GM18867 (cell line): ENCODE results near the gene TMEM87A.
"Not testable (repeated sequence)": the region's sequence is repeated elsewhere in the genome, so short reads cannot be mapped to it uniquely, and the experiment has no call there.

ENCODE experiments used
- ATAC-seq: cut with Tn5 transposase; IDR thresholded peaks from one replicate; pipeline ENCODE4 v1.9.1; 2021; ENCODE audit warnings: mild to moderate bottlenecking, moderate library complexity; ENCODE audit not compliant: unreplicated experiment

Gene TMEM87A, protein sequence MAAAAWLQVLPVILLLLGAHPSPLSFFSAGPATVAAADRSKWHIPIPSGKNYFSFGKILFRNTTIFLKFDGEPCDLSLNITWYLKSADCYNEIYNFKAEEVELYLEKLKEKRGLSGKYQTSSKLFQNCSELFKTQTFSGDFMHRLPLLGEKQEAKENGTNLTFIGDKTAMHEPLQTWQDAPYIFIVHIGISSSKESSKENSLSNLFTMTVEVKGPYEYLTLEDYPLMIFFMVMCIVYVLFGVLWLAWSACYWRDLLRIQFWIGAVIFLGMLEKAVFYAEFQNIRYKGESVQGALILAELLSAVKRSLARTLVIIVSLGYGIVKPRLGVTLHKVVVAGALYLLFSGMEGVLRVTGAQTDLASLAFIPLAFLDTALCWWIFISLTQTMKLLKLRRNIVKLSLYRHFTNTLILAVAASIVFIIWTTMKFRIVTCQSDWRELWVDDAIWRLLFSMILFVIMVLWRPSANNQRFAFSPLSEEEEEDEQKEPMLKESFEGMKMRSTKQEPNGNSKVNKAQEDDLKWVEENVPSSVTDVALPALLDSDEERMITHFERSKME

GRCh38 chr15:42272939-42273899, at the start of gene TMEM87A, which contains the start of gene GANC:
Gene TMEM87A, minus strand, starts transcription at chr15:42273433. Its CDS starts 35 bp downstream, at chr15:42273398.
Gene GANC, plus strand, starts transcription at chr15:42273201. Its CDS starts 1,281 bp downstream, at chr15:42274482.
- ATAC-seq = peak; percentile 86

GRCh38 chr15:42319206-42319605, 46.0 kb upstream of the TMEM87A start:
- no peak for ATAC-seq

DNA sequence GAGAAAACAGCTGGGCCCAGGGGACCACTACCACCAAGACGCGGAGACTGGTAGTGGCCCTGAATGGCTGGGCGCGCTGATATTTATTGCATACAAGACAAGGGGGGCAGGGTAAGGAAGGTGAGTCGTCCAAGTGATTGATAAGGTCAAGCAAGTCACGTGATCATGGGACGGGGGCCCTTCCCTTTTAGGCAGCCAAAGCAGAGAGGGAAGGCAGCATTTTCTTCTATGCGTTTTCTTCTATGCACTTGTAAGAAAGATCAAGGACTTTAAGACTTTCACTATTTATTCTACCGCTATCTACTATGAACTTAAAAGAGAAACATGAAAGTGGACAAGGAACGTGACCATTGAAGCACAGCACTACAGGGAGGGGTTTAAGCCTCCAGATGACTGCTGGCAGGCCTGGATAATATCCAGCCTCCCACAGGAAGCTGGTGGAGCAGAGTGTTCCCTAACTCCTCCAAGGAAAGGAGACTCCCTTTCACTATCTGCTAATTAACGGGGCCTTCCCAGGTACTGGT, 43.1 kb upstream of the TMEM87A start:
- not testable (repeated sequence) for ATAC-seq

DNA sequence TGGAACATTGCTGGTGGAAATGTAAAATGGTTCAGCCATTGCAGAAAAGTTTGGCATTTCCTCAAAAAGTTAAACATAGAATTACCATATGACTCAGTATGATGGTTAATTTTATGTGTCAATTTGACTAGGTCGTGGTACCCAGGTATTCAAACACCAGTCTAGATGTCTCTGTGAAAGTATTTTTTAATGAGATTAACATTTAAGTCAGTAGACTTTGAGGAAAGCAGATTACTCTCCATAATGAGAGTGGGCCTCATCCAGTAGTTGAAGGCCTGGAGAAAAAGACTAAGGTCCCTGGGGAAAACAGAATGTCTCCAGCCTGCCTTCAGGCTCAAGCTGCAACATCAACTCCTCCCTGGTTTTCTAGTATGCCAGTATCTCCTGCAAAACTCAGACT, 42.3 kb upstream of the TMEM87A start:
- ATAC-seq = no peak

DNA sequence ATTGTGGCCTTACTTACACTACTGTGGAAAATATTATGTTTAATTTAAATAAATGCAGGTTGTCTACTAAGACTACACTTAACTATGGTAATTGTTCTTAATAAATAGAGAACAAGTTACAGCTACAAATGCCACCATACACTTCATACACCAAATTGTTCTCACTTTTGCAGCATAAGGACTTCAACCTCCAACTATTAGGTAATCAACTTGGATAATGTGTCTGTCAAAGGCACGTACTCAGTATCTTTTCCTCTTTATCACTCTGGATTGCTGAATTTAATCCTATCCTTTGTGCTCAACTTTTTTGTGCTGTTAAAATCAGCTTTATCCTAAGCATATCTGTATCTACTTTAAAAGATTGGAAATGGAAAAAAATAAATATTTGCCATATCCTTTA, 41.6 kb upstream of the TMEM87A start:
- ATAC-seq = no peak

GRCh38 chr15:42313463-42313862, 40.2 kb upstream of the TMEM87A start:
- ATAC-seq = no peak

DNA sequence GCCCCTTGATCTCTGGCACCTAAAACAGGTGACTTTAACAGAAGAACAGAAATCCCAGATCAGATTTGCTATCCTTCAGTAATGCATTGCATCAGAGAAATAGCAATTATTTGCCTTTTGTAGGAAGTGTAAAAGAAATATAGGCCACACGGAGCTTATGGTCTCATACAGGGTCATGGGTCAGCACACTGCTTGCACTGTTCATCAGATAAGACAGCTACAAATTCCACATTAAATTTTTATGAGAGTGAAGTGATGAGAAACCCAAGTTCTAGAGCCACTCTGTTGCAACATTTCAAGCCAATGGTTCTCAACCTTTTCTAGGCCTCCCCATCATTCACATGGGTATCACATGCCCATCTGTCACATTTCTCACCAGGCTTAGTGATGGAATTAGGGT, 33.4 kb upstream of the TMEM87A start:
- no peak for ATAC-seq

- ATAC-seq = not testable (repeated sequence)
Observed at GRCh38 chr15:42301004-42301403, 27.8 kb upstream of the TMEM87A start.

DNA sequence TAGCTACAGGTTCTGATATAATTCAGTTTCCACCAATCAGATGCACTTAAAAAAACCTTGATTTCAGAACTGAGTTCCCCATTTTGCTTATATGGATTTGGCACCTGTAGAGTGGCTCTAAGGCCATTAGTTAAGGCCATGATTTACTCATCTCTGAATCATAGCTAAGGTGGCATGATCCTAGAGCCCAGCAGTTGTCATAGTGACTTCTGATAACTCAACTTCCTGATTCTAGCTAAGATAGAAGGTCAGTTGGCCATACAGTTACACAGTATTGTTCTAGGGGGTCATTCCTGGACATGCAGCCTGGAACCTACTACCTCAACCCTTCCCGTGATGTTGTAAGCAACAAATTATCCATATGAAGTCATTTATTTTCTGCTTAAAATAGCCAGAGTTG, 15.9 kb upstream of the TMEM87A start:
- ATAC-seq = no peak

GRCh38 chr15:42287931-42288330, 14.7 kb upstream of the TMEM87A start:
- ATAC-seq = no peak

DNA sequence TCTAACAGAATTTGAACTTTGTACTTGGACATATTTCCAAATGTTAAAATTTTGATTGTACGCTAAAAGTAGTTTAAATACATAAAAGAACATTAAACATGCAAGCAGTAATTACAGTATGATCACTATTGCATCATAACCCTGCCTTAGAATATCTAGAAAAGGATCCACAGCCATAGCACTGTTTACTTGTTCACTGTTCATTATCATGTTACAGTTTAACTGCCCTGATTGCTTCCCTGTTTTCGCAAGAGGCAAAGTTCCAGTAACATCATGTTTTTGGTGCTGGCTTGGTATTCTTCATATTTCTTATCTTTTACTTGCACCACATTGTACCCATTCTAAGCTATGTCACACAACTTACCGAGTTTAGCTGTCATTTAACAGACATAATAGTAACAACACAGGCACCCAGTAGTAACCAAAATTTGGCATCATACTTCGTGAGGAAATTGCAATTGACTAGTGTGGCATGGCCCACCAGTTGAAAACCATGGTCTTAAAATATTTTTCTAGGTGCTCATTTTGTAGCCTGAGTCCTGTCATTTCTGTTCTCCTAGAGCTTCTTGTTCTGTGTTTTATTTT, 13.3 kb upstream of the TMEM87A start:
- ATAC-seq = no peak

DNA sequence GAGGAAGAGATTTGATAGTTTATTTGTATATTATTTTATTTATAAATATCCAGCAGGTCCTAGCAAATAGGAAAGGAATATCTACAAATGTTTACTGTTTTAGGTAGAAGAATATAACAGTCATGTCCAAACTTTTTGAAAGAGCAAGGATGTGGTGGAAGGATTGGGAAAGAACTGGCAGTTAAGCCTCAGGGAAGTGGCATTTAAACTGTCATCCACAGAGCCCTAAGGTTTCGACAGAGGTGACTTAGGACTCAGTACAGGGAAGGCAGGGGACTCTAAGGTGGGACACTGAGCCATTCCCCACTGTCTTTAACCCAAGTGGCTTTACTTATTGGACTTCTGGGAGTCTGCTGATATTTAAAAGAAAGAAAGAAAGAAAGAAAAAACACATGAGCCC, 11.8 kb upstream of the TMEM87A start:
- ATAC-seq = no peak

DNA sequence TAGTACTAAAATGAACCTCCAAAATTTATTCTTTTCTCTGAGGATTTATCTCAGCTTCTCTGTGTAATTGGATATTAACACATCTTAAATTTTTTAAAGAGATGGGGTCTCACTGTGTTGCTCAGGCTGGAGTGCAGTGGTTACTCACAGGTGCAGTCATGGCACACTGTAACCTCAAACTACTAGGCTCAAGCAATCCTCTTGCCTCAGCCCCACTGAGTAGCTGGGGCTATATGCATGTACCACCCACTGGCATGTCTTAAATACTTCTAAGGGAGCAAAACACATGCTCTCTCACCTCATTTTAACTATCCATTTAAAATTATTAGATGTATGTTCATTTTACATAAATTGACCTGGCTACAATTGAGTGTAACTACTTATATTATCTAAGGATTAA, 11.3 kb upstream of the TMEM87A start:
- ATAC-seq = no peak

- ATAC-seq = no peak
Observed at GRCh38 chr15:42283671-42284070, 10.4 kb upstream of the TMEM87A start.

DNA sequence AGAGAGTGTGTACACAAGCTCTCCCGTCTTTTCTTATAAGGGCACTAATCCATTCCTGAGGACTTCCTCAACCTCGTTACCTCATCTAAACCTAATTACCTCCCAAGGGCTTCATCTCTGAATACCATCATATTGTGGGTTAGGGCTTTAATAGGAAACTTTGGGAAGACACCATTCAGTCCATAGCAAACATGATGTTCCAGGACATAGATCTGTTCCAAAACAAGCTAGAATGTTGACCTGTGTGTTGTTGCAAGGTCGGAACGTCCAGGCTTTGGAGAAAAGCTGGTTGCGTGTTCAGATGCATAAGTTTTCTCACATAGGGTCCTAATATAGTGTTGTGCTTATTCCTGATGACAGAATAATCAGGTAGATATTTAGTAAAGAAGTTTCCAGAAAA, 9.7 kb upstream of the TMEM87A start:
- no peak for ATAC-seq

DNA sequence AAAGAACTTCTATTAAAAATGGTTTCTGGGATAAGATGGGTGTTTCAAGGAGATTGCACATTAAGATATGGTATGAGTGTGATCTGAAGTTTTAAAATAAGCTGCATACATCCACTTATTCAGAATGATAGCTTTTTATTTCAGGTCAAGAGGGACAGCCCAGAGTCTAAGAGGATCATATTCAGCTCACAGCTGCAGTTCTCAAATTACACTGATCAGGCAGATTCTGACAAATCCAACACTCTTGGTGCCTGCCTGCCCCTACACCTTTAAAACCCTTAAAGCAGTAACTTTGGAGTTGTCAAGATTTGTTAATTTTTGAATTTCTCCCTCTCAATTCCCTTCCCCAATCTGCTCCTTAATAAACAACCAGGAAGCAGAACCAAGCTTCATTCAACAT, 9.1 kb upstream of the TMEM87A start:
- no peak for ATAC-seq

DNA sequence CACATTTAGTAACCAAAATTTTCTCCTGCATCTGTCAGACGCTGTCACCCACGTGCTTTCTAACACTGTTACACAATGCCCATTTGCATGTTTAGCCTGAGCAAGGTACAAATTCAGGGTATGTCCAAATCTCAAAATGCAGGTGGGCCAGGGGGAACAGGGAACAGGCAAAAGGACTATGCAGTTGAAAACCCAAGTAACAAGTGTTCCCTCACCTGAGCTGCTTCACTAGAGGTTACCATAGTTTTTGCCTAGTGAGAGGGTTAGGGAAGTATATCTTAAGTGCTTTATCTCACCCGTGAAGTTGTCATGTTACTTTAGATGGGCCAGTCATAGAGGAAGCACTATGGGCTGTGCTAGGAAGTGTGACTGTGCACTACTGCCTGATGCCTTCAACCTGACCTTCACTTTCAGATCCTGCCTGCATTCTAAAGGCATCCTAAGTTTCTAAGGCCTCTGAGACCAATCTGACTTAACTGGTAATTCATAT, 6.0 kb upstream of the TMEM87A start:
- ATAC-seq = peak; percentile 74

GRCh38 chr15:42276762-42277161, 3.5 kb upstream of the TMEM87A start:
- ATAC-seq = no peak

GRCh38 chr15:42275780-42276391, 2.7 kb upstream of the TMEM87A start:
- no peak for ATAC-seq

- ATAC-seq = no peak
Observed at GRCh38 chr15:42274702-42274989, 1.4 kb upstream of the TMEM87A start.
